Heart left ventricle (tissue), 13 donors: Measurements from ENCODE around the gene ZNF691.

Experiments
- CTCF ChIP-seq, 12 donors: fragments of 200-600 bp; sonication (generic) in 4 of 12; IDR thresholded peaks; one replicate each; pipeline versions ENCODE4 v1.5.0 to v1.8.0; 2018 to 2022; ENCODE audit warnings: antibody characterized with exemption in 12 of 12, mild to moderate bottlenecking in 5 of 12
- POLR2A ChIP-seq, 2 donors: fragments of 450-650 bp; IDR thresholded peaks; one replicate each; pipeline ENCODE4 v1.6.1; 2017; ENCODE audit warnings: antibody characterized with exemption in 2 of 2, mild to moderate bottlenecking in 2 of 2, moderate library complexity in 2 of 2
- donor health status: ischemic (EF 13 %, LVEDD 7.1; RV severe dilation, severe dysfunction).
- donor health status: DM: no; HTN: yes; CAD: no.
- donor health status: DM: no; HTN: no; CAD: no.
- donor health status: ischemic (EF 25% LVEDD 6.9; RV normal size, moderate dysfunction).
- donor health status: ischemic (EF 25% LVEDD 5.7; RV mildly dilated, moderate dysfunction).
- donor health status: ischemic (EF 35%, LVEDD 5.7; RV mildly dilated, moderate dysfunction).
- donor health status: nonischemic (EF 11% LVEDD 7.7; RV severe dilation, severe dysfunction).
- donor health status: DM: yes; HTN: yes; CAD: no.
- donor health status: PGD.
- donor health status: ischemic (EF 29% LVEDD 5.4; RV normal size, mild dysfunction).
- donor health status: nonischemic (EF 23%, LVEDD 6.1; RV moderate dilation, normal function).

GRCh38 chr1:42889264-42889663 is 42.9 kb downstream of the ZNF691 start:
- TF ChIP-seq CTCF (IDR thresholded peaks at IDR 0.05): no peak
- TF ChIP-seq POLR2A (IDR thresholded peaks at IDR 0.05): no peak
